Breast epithelium (tissue), 3 donors: ENCODE results near the gene SRRM3.

Experiments used
- POLR2A ChIP-seq: fragments of 450-650 bp; IDR thresholded peaks from one replicate; pipeline ENCODE4 v1.6.1; 2016; ENCODE audit warnings: antibody characterized with exemption, mild to moderate bottlenecking, moderate library complexity
- POLR2AphosphoS5 ChIP-seq, 3 donors: sonication (generic); formaldehyde crosslinking; IDR thresholded peaks; one replicate each; pipeline ENCODE4 v1.6.1; 2017; ENCODE audit warnings: antibody characterized with exemption in 3 of 3
- TF ChIP-seq, protein P1 (sequence below), 3 donors: fragments of 450-650 bp; IDR thresholded peaks; one replicate each; pipeline ENCODE4 v1.5.1; 2016 to 2017; ENCODE audit warnings: antibody characterized with exemption in 3 of 3, mild to moderate bottlenecking in 3 of 3, moderate library complexity in 3 of 3

- TF ChIP-seq, protein P1, sequence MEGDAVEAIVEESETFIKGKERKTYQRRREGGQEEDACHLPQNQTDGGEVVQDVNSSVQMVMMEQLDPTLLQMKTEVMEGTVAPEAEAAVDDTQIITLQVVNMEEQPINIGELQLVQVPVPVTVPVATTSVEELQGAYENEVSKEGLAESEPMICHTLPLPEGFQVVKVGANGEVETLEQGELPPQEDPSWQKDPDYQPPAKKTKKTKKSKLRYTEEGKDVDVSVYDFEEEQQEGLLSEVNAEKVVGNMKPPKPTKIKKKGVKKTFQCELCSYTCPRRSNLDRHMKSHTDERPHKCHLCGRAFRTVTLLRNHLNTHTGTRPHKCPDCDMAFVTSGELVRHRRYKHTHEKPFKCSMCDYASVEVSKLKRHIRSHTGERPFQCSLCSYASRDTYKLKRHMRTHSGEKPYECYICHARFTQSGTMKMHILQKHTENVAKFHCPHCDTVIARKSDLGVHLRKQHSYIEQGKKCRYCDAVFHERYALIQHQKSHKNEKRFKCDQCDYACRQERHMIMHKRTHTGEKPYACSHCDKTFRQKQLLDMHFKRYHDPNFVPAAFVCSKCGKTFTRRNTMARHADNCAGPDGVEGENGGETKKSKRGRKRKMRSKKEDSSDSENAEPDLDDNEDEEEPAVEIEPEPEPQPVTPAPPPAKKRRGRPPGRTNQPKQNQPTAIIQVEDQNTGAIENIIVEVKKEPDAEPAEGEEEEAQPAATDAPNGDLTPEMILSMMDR (IDR thresholded peaks at IDR 0.05) = no peak
- no peak for TF ChIP-seq POLR2A
- TF ChIP-seq POLR2AphosphoS5 (IDR thresholded peaks at IDR 0.05) = no peak
Measured at GRCh38 chr7:76252021-76252420, 50.3 kb downstream of the SRRM3 start.
